Stimulated activated CD4-positive, alpha-beta T cell treated with anti-CD3 and anti-CD28 coated beads, Interleukin-1b, Interleukin-23, amount 100 ng/mL, for 24 hours (primary cell): Measurements from ENCODE around the gene PLA1A.
A peak's percentile ranks its signal among the peaks of the same experiment; 100 is the strongest.
"Not testable (repeated sequence)": the region's sequence is repeated elsewhere in the genome, so short reads cannot be mapped to it uniquely, and the experiment has no call there.

Source experiments
- DNase-seq, 4 experiments: peaks; one replicate each; pipeline ENCODE4 v3.0.0-alpha.2; 2020; ENCODE audit warnings: low read depth in 4 of 4, low spot score in 1 of 4

PLA1A gene

DNA sequence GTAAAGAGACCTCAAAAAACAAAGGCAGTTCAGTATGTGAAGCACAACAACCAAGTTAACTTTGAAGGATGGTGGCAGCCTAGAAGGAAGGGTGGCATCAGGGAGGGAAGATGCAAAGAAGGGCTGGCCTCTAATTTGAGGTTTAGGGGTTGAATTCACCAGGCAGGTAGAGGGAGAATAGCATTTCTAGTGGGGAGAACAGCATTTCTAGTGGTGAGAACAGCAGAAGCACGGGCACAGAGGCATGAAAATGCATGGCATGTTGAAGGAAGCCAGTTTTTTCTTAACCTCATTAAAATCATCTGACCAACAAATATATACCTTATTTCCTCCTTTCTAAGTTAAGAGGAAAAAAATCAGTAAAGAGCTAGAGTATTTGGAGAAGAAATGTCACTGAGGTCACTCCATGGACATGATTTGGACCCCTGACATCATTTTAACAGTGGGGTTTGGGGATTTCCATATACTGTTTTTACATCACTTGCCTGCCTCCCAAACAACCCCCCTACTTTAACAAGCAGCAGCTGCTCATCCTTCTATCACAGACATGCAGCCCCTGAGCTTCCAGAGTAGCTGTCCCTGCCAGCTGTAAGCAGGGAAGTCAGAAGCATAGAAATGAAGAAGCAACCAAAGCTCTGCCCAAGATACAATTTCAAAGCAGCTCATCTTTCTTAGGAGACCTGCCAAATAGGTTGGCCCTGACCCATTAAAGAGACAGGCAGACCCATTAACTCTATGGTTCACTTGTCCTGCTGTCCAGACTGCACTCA is 65.1 kb downstream of the PLA1A start:
- DNase-seq = no peak

DNA sequence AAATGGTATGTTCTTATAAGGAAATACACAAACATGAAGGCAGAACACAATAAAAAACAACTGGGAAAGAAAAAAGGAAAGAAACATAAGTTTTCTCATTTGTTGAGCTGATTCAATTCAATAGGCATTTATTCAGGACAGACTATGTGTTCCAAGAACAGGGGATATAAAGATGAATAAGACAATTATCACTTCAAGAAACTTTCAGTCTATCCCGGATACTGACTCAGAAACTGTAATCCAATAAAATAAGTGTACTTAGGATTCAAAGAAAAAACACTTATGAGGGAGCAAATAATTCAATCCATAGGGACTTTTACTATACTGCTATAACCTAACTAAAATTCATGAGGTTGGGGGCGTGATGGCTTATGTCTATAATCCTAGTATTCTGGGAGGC is 66.2 kb downstream of the PLA1A start:
- no peak for DNase-seq

DNA sequence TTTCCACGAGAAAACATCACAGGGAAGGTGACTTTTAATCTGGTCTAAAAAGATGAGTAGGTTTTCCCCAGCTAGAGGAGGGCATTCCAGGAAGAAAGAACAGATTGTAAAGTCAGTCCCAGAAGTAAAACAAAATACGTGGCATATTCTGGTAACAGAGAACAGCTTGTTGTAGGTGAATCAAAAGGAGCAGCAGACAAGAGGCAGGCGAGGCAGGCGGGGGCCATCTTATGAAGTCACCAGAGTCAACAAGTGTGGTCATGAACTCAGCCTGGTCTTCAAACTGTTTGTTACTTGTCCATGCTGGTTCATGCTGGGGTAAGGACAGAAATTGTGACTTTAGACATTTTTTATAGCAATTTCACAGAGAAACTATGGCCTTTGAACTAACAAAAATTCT is 66.7 kb downstream of the PLA1A start:
- DNase-seq = no peak

DNA sequence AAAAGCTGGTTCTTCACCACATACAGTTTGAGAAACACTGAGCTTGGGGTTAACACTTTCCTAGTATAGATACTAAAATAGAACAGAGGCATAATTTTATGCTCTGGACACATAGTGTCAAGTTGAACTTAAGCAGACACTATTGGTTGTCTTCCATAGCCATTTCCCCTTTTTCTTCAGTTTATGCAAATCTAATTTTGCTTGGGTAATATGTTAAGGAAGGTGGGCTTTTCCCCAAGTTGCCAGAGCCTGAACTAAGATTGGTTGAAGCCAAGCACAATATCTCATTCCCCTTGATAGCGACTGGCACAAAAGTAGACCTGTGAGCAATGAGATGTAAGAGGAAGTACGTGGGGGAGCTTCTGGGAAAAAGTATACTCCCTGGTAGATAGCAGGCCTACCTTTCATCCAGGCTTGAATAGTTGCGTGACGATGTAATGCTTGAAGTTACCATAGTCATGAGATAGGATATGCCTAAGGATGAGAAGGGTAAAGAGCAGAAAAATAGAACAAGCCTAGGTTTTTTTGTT is 67.2 kb downstream of the PLA1A start:
- DNase-seq = no peak

DNA sequence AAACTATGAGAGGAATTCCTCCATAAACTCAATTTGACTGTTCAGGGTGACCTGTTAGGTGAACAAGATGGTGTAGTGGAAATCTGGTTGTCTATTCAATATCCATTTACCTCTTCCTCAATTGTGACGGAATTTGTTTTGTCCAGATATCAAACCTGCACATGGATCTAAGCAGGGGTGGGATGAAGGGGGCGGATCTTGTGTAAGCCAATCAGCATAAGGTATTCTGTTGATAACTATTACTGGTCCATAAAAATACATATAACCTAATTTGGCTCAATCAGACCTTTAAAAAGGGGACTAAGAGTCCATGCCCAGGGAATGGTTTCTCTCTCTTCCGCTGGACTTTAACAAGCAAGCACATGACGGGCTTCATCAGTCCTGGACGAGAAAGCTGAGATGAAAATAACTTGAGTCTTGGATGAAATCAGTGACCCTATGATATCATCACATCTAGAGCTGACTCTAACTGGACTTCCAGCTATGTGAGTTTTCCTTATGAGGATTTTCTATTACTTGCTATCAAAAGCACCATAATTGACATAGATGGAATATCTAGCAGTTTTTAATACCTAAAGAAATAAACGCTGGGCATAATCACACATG is 68.4 kb downstream of the PLA1A start:
- no peak for DNase-seq

DNA sequence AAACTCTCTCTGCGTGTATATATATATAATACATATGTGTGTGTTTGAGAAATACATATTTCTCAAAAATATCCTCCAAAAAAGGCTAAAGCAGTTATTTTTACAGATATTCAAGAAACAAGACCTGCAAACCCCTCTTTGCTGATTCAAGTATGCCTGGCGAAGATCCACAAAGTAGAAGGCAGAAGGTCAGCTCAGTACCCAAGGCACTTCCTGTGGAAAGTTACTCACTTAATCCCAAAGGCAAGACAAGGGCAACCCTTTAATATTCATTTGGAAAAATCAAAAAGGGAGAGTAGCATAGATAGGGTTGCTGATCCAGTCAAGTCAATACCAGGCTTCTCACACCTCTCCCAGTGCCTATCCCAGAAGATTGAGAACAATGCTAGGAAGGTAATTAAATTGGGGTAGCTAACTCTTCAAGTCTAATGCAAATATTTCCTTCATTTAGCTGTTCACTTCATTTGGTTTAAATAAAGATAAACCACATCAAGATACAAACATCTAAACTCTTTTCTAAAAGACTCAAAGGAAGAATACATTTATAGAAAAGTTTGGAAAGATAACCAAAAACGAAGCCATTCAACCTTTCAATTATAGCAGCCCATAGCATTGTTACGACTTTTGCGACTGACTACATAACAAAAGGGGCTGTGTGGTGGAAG is 72.4 kb downstream of the PLA1A start:
- DNase-seq = no peak

DNA sequence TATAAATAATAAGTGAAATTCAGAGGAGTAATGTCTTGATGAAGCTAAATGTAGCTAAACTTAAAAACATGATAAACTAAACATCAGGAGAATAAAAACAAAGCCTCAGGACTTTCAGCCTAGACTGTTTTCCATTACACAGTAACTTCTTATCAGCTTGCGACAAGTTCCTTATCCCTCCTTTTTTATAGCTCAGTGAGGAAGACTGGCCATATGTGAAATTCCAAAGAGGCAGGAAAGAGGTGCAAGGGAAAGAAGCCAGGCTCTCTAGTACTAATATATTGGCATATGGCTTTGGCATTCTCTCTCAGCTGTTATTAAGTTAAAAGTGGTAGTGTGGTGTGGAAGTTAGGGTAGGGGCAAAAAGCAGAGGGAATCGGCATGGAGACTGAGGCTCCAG is 75.1 kb downstream of the PLA1A start:
- DNase-seq = no peak

DNA sequence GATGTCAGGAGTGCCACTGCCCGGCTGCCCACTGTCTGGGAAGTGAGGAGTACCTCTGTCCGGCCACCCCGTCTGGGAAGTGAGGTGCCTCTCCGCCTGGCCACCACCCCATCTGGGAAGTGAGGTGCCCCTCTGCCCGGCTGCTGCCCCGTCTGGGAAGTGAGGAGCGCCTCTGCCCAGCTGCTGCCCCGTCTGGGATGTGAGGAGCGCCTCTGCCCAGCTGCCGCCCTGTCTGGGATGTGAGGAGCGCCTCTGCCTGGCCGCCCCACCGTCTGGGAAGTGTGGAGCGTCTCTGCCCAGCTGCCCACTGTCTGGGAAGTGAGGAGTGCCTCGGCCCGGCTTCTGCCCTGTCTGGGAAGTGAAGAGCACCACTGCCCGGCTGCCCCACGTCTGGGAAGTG is 76.2 kb downstream of the PLA1A start:
- DNase-seq = no peak

DNA sequence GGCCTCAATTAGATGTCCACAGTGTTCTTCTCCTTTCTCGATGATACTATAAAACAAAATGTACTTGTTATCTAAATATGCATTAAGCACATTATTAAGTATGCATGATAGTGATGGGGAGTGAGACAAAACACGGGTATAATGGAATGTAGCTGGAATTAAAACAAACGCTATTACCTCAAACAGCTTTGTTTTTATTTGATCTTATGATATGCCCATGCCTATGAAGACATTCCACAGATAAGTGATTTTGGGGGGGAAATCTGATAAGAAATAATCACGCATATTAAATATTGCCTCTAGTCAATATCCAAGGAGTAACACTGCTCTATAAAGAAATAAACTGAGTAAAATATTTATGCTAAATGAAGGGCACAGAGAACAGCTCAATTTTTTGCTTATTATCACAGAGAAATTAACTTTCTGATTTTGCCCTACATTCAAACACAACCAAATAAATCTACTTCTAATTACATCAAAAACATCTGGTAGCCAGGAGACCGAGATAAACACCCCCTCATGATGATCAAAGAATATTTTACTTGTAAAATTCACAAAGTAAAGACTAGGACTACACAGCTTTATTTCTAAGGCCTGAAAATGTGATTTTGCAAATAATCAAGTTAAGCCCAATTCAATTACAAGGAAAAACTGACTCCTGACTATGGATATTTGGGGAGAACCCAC is 77.6 kb downstream of the PLA1A start:
- DNase-seq = no peak

DNA sequence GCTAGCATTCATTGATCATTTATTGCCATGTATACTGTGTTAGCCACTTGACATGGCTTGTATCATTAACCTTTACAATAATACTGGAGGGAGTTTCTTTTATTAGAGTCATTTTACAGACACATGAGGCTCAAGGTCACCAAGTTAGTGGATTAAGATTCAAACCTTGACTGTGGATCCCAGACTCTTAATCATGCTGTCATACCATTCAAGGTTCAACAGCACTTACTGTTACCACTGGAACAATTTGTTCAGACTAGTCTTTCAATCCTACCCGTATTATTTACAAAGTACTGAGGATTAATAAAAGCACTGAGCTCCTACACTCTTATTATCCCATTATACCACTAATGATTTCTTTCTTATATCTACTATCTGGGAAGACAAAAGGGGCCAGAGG is 78.3 kb downstream of the PLA1A start:
- no peak for DNase-seq

DNA sequence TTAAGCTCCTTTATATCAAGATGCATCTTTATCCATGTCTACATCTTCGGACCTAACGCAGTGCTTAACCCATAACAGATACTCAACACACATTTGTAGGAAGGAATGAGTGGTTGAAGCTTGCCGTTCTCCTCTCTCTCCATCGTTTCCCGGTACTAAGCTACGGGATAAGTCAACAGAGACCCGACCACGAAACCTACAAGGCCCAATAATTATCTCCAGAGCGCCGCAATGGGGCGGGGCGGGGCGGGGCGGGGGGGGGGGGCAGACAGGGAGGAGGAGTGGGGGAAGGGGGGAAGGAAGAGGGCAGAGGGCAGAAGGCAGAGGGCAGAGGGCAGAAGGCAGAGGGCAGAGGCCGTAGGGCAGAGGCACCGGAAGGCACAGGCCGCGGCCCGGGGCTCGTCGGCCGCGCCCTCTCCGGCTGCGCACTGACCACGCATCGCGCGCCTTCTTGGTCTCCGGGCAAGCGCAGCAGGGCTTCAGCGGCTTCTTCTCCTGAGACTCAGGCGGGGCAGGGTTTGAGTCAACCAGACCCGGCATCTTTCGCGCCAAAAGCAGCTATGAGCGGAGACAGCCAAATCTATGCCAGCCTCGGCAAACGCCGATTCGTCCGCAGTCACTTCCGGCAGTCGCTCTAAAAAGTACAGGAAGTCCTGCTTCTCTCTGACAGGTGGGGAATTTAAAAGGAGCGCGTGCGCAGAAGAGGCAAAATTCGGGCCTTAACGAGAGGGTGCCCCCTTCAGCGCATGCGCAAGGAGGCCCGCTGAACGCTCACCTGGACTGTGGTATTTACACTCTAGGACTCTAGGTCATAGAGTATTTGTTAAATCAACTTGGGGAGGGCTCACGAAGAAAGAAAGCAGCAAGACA is 79.3 kb downstream of the PLA1A start, which contains the start of gene COX17:
Gene COX17, minus strand, starts transcription at position 636 of the 870 bp plus-strand sequence. Its CDS starts 96 bp downstream, at position 540.
- DNase-seq = peak; percentile 74 to 93 (median 87)

DNA sequence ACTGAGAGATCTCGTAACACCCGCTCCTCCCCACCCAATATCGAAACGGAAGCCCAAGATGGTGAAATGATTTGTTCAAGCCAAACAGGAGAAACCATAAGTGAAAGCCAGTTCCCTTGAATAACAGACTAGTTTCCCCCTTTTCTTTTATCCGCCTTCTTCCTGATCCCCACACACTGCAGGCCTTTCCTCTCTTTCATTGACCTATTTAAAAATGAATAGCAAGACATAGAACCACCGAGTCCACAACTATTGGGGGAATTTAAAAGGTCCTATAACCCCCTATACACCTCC is 79.9 kb downstream of the PLA1A start:
- no peak for DNase-seq

DNA sequence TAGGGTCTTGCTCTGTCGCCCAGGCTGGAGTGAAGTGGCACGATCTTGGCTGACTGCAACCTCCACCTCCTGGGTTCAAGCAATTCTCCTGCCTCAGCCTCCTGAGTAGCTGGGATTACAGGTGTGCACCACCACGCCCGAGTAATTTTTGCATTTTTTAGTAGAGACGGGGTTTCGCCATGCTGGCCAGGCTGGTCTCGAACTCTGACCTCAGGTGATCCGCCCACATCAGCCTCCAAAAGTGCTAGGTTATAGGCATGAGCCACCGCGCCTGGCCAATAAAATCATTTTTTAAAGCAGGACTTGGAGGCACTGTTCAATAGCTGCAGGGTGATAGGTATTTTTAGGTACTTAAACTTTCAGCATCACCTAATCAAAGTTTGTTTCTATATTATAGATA is 80.5 kb downstream of the PLA1A start:
- not testable (repeated sequence) for DNase-seq
